Mesangial cell (primary cell): ENCODE data around the gene COL20A1. TPM values are rescaled to one million over a fixed set of nuclear protein-coding genes. Genes with fewer than 3 reads are reported as not detected.

Source experiments
- total RNA-seq: library from RNA; depleted of rRNA; stranded (reverse); fragments of >200 nt; gene quantifications from 2 replicates; pipeline ENCODE4 v1.2.3, GENCODE V29; 2015

The COL20A1 gene
- total RNA-seq: 0.16 TPM in 1 of 2 replicates, not detected in the other

GRCh38 chr20:63292904-63293303 lies at the start of gene COL20A1:
TSS of gene COL20A1 (plus strand) at chr20:63293186. CDS start at chr20:63295108, 1,922 bp downstream.

GRCh38 chr20:63254232-63254605 lies 38.8 kb upstream of the COL20A1 start, which contains the start of gene NKAIN4:
TSS of gene NKAIN4 (minus strand) at chr20:63254463. CDS start at chr20:63254450, 13 bp downstream.

GRCh38 chr20:63272105-63273058 lies 20.6 kb upstream of the COL20A1 start, which contains the start of gene ARFGAP1:
TSS of gene ARFGAP1 (plus strand) at chr20:63272813. CDS start at chr20:63275581, 2,768 bp downstream.

DNA sequence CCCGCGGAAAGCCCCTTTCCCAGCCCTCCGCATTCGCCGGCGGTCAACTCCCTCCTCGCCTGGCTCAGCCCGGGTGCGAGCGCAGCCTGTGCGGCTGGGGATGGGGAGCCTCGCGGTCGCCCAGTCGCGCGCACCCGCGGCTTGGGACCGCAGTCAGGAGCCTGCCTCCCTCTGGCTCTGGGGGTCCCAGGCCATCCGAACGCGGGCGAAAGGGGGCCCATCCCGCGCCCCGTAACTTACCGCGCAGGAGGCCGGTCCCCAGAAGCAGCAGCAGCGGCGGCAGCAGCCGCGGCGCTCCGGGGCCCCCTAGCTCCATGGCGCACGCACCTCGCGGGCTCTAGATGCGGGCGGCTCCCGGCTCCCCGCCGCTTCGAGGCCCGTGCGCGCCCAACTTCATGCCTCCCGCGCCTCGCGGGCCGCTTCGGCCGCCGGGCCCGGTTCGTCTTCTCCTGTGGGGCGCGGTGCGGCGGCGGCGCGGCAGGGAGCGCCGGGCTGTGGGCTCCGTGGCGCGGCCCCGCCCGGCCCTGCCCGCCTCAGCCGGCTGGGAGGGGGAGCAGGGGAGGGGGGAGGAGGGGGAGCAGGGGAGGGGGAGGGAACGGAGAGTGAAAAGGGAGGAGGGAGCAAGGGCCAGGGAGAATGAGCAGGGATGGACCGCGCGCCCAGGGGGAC lies 68.0 kb downstream of the COL20A1 start, which contains the start of gene CHRNA4:
TSS of gene CHRNA4 (minus strand) at position 500 of the 669 bp plus-strand sequence. CDS start at position 316, 184 bp downstream.

Other genes with a start within 250 kb of the COL20A1 start
- gene YTHDF1, start 77.1 kb upstream of the COL20A1 start, total RNA-seq: 27.2 and 37.1 TPM in 2 replicates
- gene BIRC7, start 57.3 kb upstream of the COL20A1 start, total RNA-seq: 2.3 and 3.8 TPM in 2 replicates
- gene NKAIN4, start 38.7 kb upstream of the COL20A1 start, total RNA-seq: 20.0 and 213 TPM in 2 replicates
- 106 and 107 TPM in 2 replicates for gene ARFGAP1, start 20.4 kb upstream of the COL20A1 start, total RNA-seq
- not detected in 2 replicates for gene CHRNA4, start 68.2 kb downstream of the COL20A1 start, total RNA-seq
- gene KCNQ2, start 179.5 kb downstream of the COL20A1 start, total RNA-seq: not detected in 2 replicates
- 3.4 and 12.5 TPM in 2 replicates for gene EEF1A2, start 205.9 kb downstream of the COL20A1 start, total RNA-seq
- gene PPDPF, start 227.6 kb downstream of the COL20A1 start, total RNA-seq: 303 and 325 TPM in 2 replicates
- not detected in 2 replicates for gene PTK6, start 244.2 kb downstream of the COL20A1 start, total RNA-seq